ENCODE data around the gene NBAS. TPM values are rescaled to one million over a fixed set of nuclear protein-coding genes. Genes with fewer than 3 reads are reported as not detected.

Gene NBAS
- total RNA-seq, 1 experiment from 2014 or later = 32.5 TPM

- H3K23ac ChIP-seq (ENCODE audit: insufficient read length, low read depth, low read length) = no peak overlapping the region
- peak; percentile 40; the same call in 2 of the 3 replicates for TF ChIP-seq CTCF (conservative IDR thresholded peaks at IDR 0.05)
These were observed 414.2 kb downstream of the NBAS start for GRCh38 chr2:15146960-15147359.

More at GRCh38 chr2:15146960-15147359, 414.2 kb downstream of the NBAS start:
- Histone ChIP-seq H3K79me2 (ENCODE audit: insufficient read depth, low read length) (no peaks in the 10 kb centered on the region), H3K27me3 (ENCODE audit: insufficient read depth, low read length) (no peaks in the 10 kb centered on the region), H3K4me2 (ENCODE audit: insufficient read depth, insufficient read length, low read length) (no peak overlapping the region), H3K27ac (ENCODE audit: insufficient read length, low read depth, low read length) (no peak overlapping the region), H2BK5ac (ENCODE audit: insufficient read length, low read length) (no peak overlapping the region), H2BK12ac (ENCODE audit: insufficient read length, low read depth, low read length) (no peak overlapping the region), H2BK120ac (ENCODE audit: low read depth, low read length, poor library complexity, severe bottlenecking) (no peak overlapping the region), H3K4ac (ENCODE audit: low read depth, low read length) (no peak overlapping the region), H3K14ac (ENCODE audit: insufficient read depth, low read length) (no peak overlapping the region), H3K9ac (ENCODE audit: extremely low read depth, insufficient read length, low read length) (no peak overlapping the region), H3K79me1 (ENCODE audit: insufficient read depth, low read depth, low read length, poor library complexity, severe bottlenecking) (no peaks in the 10 kb centered on the region), H3K18ac (ENCODE audit: insufficient read length, low read depth, low read length) (no peak overlapping the region), H4K5ac (ENCODE audit: insufficient read length, low read depth, low read length) (no peak overlapping the region), H2AFZ (ENCODE audit: low read length) (no peak overlapping the region), H3K56ac (ENCODE audit: insufficient read length, low read depth, low read length) (no peak overlapping the region), H4K91ac (ENCODE audit: insufficient read length, low read depth, low read length) (no peak overlapping the region), H4K20me1 (ENCODE audit: control insufficient read depth, insufficient read depth, insufficient read length) (no peaks in the 10 kb centered on the region), H3T11ph (ENCODE audit: low read length) (no peak overlapping the region), H2AK5ac (ENCODE audit: insufficient read length, low read length) (no peak overlapping the region), H2BK20ac (ENCODE audit: low read depth, low read length, poor library complexity, severe bottlenecking) (no peak overlapping the region), H3K9me3 (ENCODE audit: control insufficient read depth, low read depth, low read length) (no peaks in the 10 kb centered on the region), H3K4me1 (ENCODE audit: insufficient read depth, low read length) (peaks cover 4% of the 10 kb centered on the region; the same call in 1 of the 2 replicates), H4K8ac (replicated peaks; ENCODE audit: insufficient read length, low read depth, low read length) (no peak overlapping the region), H2BK15ac (ENCODE audit: low read depth, low read length) (no peak overlapping the region), H3K23me2 (ENCODE audit: insufficient read length, low read depth, low read length, poor library complexity, severe bottlenecking) (no peaks in the 10 kb centered on the region)
- no CpG with 5 or more reads among the region's 6 CpGs for WGBS (ENCODE audit: extremely low coverage, insufficient read length, low lambda C conversion rate)
- Mint-ChIP-seq H3K9me3 (no peaks in the 10 kb centered on the region), H3K4me3 (no peak overlapping the region), H3K36me3 (ENCODE audit: insufficient read depth in 1 of 3, low read depth in 3 of 3) (no peaks in the 10 kb centered on the region), H3K27me3 (ENCODE audit: low read depth) (no peaks in the 10 kb centered on the region), H3K4me1 (peaks cover 7 to 10% of the 10 kb centered on the region in 2 experiments), H3K27ac (no peak overlapping the region; a peak in 1 of 7 replicates)
- DNase-seq = no peak
